GM04503 (cell line): ENCODE data around the gene DERA.
A peak's percentile ranks its signal among the peaks of the same experiment; 100 is the strongest.
"Not testable (repeated sequence)": the region's sequence is repeated elsewhere in the genome, so short reads cannot be mapped to it uniquely, and the experiment has no call there.

ENCODE experiments used
- DNase-seq: peaks from one replicate; pipeline ENCODE4 v3.0.0-alpha.2; 2012; ENCODE audit warnings: low read depth

DERA gene

DNA sequence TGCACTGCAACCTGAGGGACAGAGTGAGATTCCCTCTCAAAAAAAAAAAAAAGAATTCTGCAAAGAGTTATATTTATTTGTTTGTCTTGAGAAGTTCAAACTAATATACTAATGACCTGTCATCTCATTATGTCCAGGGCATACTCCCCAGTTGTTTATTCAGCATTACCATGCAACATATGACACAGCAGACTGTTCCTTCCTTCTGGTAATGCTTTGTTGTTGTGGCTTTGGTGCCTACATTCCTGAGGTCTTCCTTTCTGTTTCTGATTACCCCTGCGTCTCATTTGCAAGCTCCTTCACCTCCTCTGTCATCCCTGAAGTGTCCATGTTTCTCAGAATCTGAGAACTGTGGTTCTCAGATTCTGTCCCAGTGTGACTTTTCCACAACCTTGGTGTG is 55.3 kb downstream of the DERA start:
- DNase-seq, result peak; percentile 77

DNA sequence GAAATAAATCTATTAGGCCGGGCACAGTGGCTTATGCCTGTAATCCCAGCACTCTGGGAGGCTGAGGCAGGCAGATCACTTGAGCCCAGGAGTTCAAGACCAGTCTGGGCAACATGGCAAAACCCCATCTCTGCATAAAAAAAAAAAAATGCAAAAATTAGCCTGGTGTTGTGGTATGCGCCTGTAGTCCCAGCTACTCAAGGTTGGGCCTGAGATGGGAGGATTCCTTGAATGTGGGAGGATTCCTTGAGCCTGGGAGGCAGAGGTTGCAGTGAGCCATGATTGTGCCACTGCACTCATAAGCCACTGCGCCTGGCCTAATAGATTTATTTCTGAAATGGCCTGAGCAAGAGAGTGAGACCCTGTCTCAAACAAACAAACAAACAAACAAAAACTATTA is 55.9 kb downstream of the DERA start:
- not testable (repeated sequence) for DNase-seq

DNA sequence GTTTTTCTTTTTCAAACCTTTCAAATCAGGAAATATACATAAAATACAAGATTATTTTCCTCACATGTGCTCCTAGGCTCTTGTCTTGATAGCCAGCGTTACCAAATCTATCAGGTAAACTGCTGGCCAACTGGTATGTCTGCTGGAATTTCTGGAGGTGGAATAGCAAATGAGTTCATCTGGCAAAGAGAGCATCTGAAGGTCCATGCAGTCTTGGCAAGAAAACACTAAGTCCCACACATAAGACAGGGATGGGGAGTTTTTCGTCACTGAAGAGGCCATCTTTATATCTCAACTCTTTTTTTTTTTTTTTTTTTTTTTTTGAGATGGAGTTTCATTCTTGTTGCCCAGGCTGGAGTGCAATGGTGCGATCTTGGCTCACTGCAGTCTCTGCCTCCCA is 60.1 kb downstream of the DERA start:
- DNase-seq, result no peak

DNA sequence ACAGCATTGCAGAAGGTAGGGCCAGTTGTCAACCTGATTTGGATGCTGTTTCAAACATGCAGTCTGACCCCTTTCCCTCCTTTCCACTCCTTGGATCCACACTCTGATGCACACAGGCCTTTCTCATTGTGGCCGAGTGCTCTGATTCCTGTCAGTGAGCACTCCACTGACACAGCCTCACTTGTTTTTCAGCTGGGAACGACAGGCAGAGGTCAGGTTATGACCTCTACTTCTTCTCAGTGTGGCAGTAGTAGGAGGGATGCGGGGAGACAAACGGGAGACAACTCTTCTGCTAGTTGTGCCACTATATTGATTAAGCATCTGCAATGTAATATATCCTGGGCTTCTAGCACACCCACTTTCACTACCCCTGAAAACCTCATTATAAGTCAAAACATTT is 61.8 kb downstream of the DERA start:
- no peak for DNase-seq

GRCh38 chr12:15977999-15978951 is 67.1 kb downstream of the DERA start:
- peak; percentile 25 for DNase-seq

- DNase-seq, result peak; percentile 94
These were observed 68.3 kb downstream of the DERA start for GRCh38 chr12:15979096-15980092.

DNA sequence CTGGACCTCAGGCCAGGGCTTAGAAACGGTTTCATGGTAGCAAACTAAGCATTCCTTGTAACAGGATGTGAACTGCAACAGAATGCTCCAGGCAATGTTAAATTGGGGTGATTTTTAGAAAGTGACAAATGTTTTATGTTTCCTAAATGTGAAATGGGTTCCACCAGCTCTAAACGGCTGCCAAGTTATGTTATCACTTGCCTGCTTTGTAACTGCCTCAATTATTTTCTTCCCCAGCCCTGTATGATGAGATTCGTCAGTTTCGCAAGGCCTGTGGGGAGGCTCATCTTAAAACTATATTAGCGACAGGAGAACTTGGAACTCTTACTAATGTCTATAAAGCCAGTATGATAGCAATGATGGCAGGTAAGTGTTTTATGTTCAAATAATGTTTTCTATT is 70.9 kb downstream of the DERA start:
- DNase-seq, result peak; percentile 23

- DNase-seq, result no peak
These were observed 71.3 kb downstream of the DERA start for GRCh38 chr12:15982471-15982870.

DNA sequence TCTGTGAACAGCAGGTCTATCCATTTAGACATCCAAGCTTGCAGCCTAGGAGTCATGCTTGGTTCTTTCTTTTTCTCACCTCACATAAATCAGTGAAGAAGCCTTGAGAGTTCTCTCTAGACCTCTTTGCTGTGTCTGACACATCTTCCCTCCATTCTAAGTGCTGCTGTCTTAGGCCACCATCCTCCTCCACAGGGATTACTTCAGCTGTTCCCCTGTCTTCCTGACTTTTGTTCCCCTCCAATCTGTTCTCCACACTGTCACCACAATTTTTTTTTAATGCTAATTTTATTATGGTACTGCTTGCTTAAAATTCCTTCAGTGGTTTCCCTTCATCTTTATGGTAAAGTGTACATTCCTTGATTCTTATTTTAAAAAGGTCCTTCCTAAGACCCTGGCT is 71.8 kb downstream of the DERA start:
- DNase-seq, result no peak

DNA sequence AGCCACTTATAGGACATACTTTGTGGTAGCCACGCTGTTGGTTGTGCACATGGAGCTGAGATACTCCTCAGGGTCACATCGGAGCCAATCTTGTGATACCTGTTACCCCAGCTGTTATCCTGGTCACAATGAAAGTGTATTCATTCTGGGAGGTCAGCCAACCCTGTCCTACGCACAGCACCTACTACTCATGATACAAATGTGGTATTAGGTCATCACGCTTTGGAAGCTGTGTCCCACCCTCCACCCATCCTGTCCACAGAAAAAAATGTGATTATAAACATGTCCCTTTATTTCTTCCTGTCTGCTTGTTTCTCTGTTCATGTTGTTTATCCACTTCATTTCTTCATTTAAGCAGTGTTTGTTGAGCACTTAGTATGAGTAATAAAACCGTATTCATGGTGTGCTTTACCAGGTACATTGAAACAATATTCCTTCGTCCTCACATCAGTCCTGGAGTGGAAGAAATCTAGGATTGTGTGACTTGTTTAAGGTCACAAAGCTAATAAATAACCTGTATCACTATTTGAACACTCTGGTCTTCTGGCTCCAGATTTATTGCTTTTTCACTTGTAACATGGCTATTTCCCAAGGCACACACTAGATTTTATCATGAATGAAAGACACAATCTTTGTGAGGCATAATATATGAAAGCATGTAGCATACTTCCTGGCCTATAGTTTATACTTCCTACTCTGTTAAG is 73.1 kb downstream of the DERA start:
- no peak for DNase-seq

- no peak for DNase-seq
These were observed 73.8 kb downstream of the DERA start for GRCh38 chr12:15984963-15985362.

DNA sequence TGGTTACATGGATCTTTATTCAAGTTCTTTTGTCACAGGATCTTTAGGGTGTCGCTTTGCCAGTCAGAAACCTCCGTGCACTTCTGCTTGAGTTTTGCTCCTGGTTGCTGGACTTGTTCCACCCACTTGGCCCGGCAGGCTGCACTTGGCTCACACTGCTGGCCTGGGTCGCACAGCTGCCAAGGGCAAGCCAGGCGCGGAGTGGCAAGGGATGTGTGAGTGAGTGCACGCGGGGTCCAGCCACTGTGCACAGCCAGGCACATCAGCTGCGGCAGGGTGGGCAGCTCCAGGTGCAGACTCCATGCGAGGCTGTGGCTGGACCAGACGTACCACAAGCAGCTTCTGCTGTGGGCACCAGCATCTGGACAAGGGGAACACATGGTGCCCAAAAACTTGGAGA is 76.6 kb downstream of the DERA start:
- DNase-seq, result no peak

- DNase-seq, result no peak
These were observed 78.0 kb downstream of the DERA start for GRCh38 chr12:15988983-15989755.

DNA sequence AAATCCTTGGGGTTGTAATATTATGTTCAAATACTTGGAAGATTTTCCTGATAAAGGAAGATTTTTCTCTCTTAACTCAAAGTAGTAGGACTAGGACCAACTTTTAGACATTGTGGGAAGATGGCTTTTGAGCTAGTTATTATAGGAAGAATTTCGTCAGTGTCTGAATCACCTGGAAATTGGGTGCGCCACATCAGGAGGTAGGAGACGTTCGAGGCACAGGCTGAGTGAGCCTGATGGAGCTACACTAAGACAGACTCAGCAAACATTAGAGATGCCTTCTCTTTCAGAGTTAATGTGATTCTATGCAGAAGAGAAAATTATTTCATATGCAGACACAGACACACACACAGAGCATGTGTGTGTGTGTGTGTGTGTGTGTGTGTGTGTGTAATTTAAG is 84.7 kb downstream of the DERA start:
- no peak for DNase-seq

DNA sequence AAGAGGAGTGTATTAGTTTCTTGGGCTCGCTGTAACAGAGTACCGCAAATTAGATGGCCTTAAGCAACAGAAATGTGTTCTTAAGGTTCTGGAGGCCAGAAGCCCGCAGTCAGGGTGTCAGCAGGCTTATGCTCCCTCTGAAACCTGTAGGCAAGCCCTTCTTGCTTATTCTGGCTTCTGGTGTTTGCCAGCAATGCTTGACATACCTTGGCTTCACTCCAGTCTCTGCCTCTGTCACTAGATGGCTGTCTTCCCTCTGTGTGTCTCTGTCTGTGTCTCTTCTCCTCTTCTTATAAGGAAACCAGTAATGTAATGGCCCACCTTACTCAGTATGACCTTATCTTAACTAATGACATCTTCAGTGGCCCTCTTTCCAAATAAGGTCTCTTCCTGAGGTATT is 85.1 kb downstream of the DERA start:
- DNase-seq, result no peak

DNA sequence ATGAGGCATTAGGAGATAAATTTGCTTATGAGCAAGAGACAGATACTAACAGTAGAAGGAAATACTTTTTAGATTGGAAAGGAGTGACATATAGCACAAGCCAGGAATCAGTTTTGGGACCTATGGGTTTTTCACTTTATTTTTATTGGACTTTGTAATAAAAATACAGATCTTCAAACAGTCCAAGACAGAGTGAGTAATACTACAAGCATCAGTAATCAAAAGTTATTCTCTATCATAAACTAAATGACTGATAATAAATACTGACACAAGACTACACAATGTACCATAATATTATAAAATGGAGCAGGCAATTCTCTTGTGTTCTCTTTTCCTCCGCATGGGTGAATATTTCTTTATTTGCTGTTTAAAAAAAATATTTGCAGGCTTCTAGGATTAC is 85.8 kb downstream of the DERA start:
- DNase-seq, result no peak

DNA sequence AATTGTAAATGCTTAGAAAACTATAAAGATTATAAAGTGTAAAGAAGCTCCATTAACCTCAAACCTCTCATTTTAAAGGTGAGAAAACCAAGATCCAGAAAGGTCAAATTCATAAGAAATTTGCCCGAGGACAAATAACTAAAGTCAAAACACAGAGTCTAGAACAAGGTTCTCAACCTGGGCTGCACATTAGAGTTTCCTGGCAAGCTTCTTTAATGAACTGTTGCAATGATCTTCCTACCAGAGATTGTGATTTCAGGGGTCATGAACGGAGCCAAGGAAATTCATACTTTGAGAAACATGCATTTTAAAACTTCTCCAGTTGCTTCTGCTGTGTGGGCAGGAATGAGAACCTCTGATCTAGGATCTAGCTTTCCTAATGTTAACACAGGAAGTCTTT is 86.8 kb downstream of the DERA start:
- no peak for DNase-seq

DNA sequence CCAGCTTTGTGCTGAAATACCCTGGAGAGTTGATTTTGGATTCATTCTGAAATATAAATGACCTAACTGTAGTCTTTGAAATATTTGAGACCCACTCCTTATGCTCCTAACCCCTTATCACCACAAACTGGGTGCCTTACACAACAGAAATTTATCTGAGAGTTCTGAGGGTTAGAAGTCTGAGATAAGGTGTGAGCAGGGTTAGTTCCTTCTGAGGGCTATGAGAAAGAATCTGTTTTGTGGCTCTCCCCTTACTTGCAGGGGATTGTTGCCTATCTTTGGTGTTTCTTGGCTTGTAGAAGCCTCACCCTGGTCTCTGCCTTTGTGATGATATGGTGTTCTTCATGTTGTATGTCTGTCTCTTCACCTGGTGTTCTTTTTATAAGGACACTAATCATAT is 91.7 kb downstream of the DERA start:
- DNase-seq, result no peak

GRCh38 chr12:16003460-16003859 is 92.3 kb downstream of the DERA start:
- DNase-seq, result no peak

- no peak for DNase-seq
These were observed 95.6 kb downstream of the DERA start for GRCh38 chr12:16006752-16007151.

DNA sequence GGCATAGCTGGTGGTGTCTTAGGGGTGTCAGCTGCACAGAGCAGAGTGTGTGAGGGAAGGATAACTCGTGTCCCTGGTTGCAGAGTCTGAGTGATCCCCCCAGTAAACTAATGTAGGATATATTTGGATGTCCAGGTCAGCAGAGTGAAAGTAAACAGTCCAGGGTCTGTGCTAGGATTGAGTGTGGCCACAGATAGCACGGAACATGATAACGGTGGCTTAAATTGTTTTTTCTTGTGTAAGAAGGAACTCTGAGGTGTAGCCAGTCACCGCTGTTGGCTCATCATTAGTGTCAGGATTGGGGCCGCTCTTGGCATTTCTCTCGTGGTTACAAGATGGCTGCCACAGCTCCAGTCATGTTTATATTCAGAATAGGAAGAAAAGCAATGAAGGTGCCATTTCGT is 97.3 kb downstream of the DERA start:
- no peak for DNase-seq
